HCT116 (cell line): ENCODE measurements around the gene GOLGA5. TPM values are rescaled to one million over a fixed set of nuclear protein-coding genes. Genes with fewer than 3 reads are reported as not detected.
A peak's percentile ranks its signal among the peaks of the same experiment; 100 is the strongest.

Experiments
- ATAC-seq: fragments of 200-7000 bp; cut with Tn5 transposase; 2 replicates; pipeline ENCODE4 v1.9.1; 2020; ENCODE audit warnings: mild to moderate bottlenecking, moderate library complexity
- BruUV-seq: library from RNA; stranded (reverse); fragments of 400-500 nt; replicated peaks from 2 replicates; lab custom pipeline; 2021; lab: Mats Ljungman, UMichigan
- CTCF ChIA-PET: fragments of 300-600 bp; sonication (Branson Sonifier 250); formaldehyde crosslinking; loops from one replicate; lab custom pipeline; 2021; ENCODE audit warnings: antibody characterized with exemption; lab: Charles Lee
- POLR2A ChIA-PET: fragments of 300-600, 350-600 bp; sonication (Branson Sonifier 250); formaldehyde crosslinking; loops from one replicate; lab custom pipeline; 2021; ENCODE audit warnings: antibody characterized with exemption; lab: Charles Lee
- RAD21 ChIA-PET, 2 experiments: fragments of 300-600 bp; sonication (Branson Sonifier 250); formaldehyde crosslinking; loops; one replicate each; lab custom pipeline; 2023; ENCODE audit warnings: low total read pairs in 2 of 2; ENCODE audit not compliant: uncharacterized antibody in 2 of 2, unreplicated experiment in 2 of 2, low non-redundant PET in 1 of 2; lab: Charles Lee
- DNase-seq: peaks from one replicate; pipeline ENCODE4 v3.0.0-alpha.2; 2010; ENCODE audit warnings: low read depth, low spot score
- H2AFZ ChIP-seq: fragments of 200-600 bp; shearing (Covaris generic), sonication (generic); 2 replicates; pipeline ENCODE4 v1.6.1; 2017; ENCODE audit warnings: low read depth, mixed run types, mixed read lengths, antibody characterized with exemption, low read length; ENCODE audit not compliant: poor library complexity, severe bottlenecking
- H3K27ac ChIP-seq: 2 replicates; pipeline ENCODE4 v1.5.1; 2012; ENCODE audit warnings: low read depth, low read length
- H3K27me3 ChIP-seq: fragments of 200-600 bp; sonication (generic); 2 replicates; pipeline ENCODE4 v1.6.1; 2016; ENCODE audit warnings: mixed run types, low read length, mixed read lengths; ENCODE audit not compliant: insufficient read depth
- H3K36me3 ChIP-seq, 2 experiments: fragments of 200-500 bp in 1 of 2; fragments of 200-600 bp in 1 of 2; sonication (Bioruptor generic) in 1 of 2; sonication (generic) in 1 of 2; 2 replicates each; pipeline versions ENCODE4 v1.5.1 to v1.6.1; 2014 to 2016; ENCODE audit warnings: low read length in 2 of 2, inconsistent platforms in 1 of 2, mixed read lengths in 1 of 2, mixed run types in 1 of 2; ENCODE audit not compliant: insufficient read depth in 2 of 2, control insufficient read depth in 1 of 2
- H3K4me1 ChIP-seq, 2 experiments: fragments of 200-600 bp in 1 of 2; sonication (generic) in 1 of 2; 2 replicates each; pipeline versions ENCODE4 v1.5.1 to v1.6.1; 2012 to 2017; ENCODE audit warnings: low read length in 2 of 2, inconsistent platforms in 1 of 2, mild to moderate bottlenecking in 1 of 2, mixed read lengths in 1 of 2, mixed run types in 1 of 2, moderate library complexity in 1 of 2; ENCODE audit not compliant: insufficient read depth in 2 of 2, control insufficient read depth in 1 of 2
- H3K4me2 ChIP-seq: fragments of 200-600 bp; sonication (generic); 2 replicates; pipeline ENCODE4 v1.6.1; 2017; ENCODE audit warnings: mixed run types, low read length, mixed read lengths
- H3K4me3 ChIP-seq, 2 experiments: fragments of 200-600 bp in 1 of 2; sonication (generic) in 1 of 2; replicated peaks in 1 of 2; 2 replicates each; pipeline ENCODE4 v1.5.1; 2011 to 2016; ENCODE audit warnings: low read length in 2 of 2, control low read depth in 1 of 2, low read depth in 1 of 2, mild to moderate bottlenecking in 1 of 2, mixed read lengths in 1 of 2, mixed run types in 1 of 2
- H3K79me2 ChIP-seq: fragments of 200-600 bp; sonication (generic); 2 replicates; pipeline ENCODE4 v1.6.1; 2017; ENCODE audit warnings: mild to moderate bottlenecking, mixed run types, low read length, moderate library complexity, mixed read lengths; ENCODE audit not compliant: insufficient read depth
- H3K9ac ChIP-seq: fragments of 200-600 bp; sonication (generic); 2 replicates; pipeline ENCODE4 v1.6.1; 2016; ENCODE audit warnings: low read length, mixed read lengths
- H3K9me2 ChIP-seq: fragments of 200-600 bp; sonication (generic), shearing (Covaris generic); 2 replicates; pipeline ENCODE4 v1.6.1; 2017; ENCODE audit warnings: mixed run types, mild to moderate bottlenecking, moderate library complexity; ENCODE audit not compliant: insufficient read depth
- H3K9me3 ChIP-seq, 2 experiments: fragments of 200-500 bp in 1 of 2; fragments of 200-600 bp in 1 of 2; sonication (Bioruptor generic) in 1 of 2; sonication (generic) in 1 of 2; 2 replicates each; pipeline ENCODE4 v1.6.1; 2014 to 2017; ENCODE audit warnings: low read length in 2 of 2, mixed read lengths in 2 of 2, inconsistent platforms in 1 of 2, low read depth in 1 of 2, mild to moderate bottlenecking in 1 of 2, mixed run types in 1 of 2, moderate library complexity in 1 of 2; ENCODE audit not compliant: control insufficient read depth in 1 of 2, insufficient read depth in 1 of 2
- H4K20me1 ChIP-seq: fragments of 200-600 bp; sonication (generic), shearing (Covaris generic); 2 replicates; pipeline ENCODE4 v1.6.1; 2017; ENCODE audit warnings: mixed run types, mild to moderate bottlenecking, moderate library complexity; ENCODE audit not compliant: insufficient read depth
- CEBPB ChIP-seq: IDR thresholded peaks from 2 replicates; pipeline ENCODE4 v1.6.1; 2012; ENCODE audit warnings: low read depth
- CTCF ChIP-seq, 3 experiments: fragments of 200-600 bp in 1 of 3; sonication (generic) in 1 of 3; IDR thresholded peaks in 2 of 3; conservative IDR thresholded peaks in 1 of 3; 2 replicates each; pipeline ENCODE4 v1.5.1; 2012 to 2017; ENCODE audit warnings: low read depth in 2 of 3, low read length in 2 of 3, antibody characterized with exemption in 1 of 3, borderline replicate concordance in 1 of 3, control low read depth in 1 of 3, mild to moderate bottlenecking in 1 of 3, mixed read lengths in 1 of 3, mixed run types in 1 of 3, moderate library complexity in 1 of 3; ENCODE audit not compliant: insufficient read depth in 1 of 3
- EGR1 ChIP-seq: IDR thresholded peaks from 2 replicates; pipeline ENCODE4 v1.6.1; 2012; ENCODE audit warnings: low read depth
- ELF1 ChIP-seq: IDR thresholded peaks from 2 replicates; pipeline ENCODE4 v1.6.1; 2012; ENCODE audit warnings: low read depth, borderline replicate concordance
- EZH2 ChIP-seq: fragments of 200-600 bp; sonication (generic); IDR thresholded peaks from 2 replicates; pipeline ENCODE4 v1.6.1; 2017; ENCODE audit warnings: antibody characterized with exemption, mixed run types
- EZH2phosphoT487 ChIP-seq: fragments of 200-600 bp; IDR thresholded peaks from 2 replicates; pipeline ENCODE4 v1.6.1; 2018; ENCODE audit warnings: antibody characterized with exemption, borderline replicate concordance
- FOSL1 ChIP-seq: IDR thresholded peaks from 2 replicates; pipeline ENCODE4 v1.6.1; 2012; ENCODE audit warnings: low read depth
- POLR2A ChIP-seq: IDR thresholded peaks from 2 replicates; pipeline ENCODE4 v1.7.0; 2011; ENCODE audit warnings: borderline replicate concordance; ENCODE audit not compliant: insufficient read depth, insufficient read length; ENCODE audit errors: extremely low read depth
- POLR2AphosphoS5 ChIP-seq: IDR thresholded peaks from 2 replicates; pipeline ENCODE4 v1.6.1; 2011; ENCODE audit warnings: mild to moderate bottlenecking, low read depth, low read length, moderate library complexity
- SIN3A ChIP-seq: IDR thresholded peaks from 2 replicates; pipeline ENCODE4 v1.6.1; 2012; ENCODE audit warnings: low read depth
- SRF ChIP-seq: IDR thresholded peaks from 2 replicates; pipeline ENCODE4 v1.6.1; 2012; ENCODE audit warnings: low read depth
- TCF7L2 ChIP-seq: IDR thresholded peaks from 2 replicates; pipeline ENCODE4 v1.7.0; 2011; ENCODE audit warnings: borderline replicate concordance, inconsistent platforms; ENCODE audit not compliant: insufficient read depth, insufficient read length; ENCODE audit errors: extremely low read depth
- ZBTB33 ChIP-seq: IDR thresholded peaks from 2 replicates; pipeline ENCODE4 v1.6.1; 2011; ENCODE audit warnings: mild to moderate bottlenecking, low read length, moderate library complexity; ENCODE audit not compliant: insufficient replicate concordance; ENCODE audit errors: extremely low read depth
- intact Hi-C: fragments of 100-400 bp; cut with micrococcal nuclease; formaldehyde crosslinking; loops from 2 replicates; pipeline ENCODE4 v1.10.0; 2022
- total RNA-seq: library from RNA; stranded (reverse); gene quantifications from one replicate; pipeline ENCODE4 v1.2.1, GENCODE V29; 2021; ENCODE audit not compliant: unreplicated experiment

GOLGA5 gene
- total RNA-seq, 1 experiment from 2014 or later, result 24.4 TPM

- RAD21 ChIA-PET, result no interaction called here
- no TSS peak for BruUV-seq
Observed at GRCh38 chr14:92759300-92759678, 34.8 kb upstream of the GOLGA5 start.

More at GRCh38 chr14:92759300-92759678, 34.8 kb upstream of the GOLGA5 start:
- no peak overlapping the region for H3K9ac ChIP-seq
- peak overlapping the region; percentile 54; the same call in 1 of the 2 replicates for H3K27ac ChIP-seq
- no peaks in the 10 kb centered on the region for H3K9me3 ChIP-seq
- ChIA-PET POLR2A (interaction anchor here (0.8 to 3.0 kb wide), 2 partner anchors 9 to 11 kb away, joined by 3 to 19 read pairs; partner anchors contain the start of gene LGMN), CTCF (interaction anchor here (0.9 to 1.1 kb wide), 2 partner anchors 11 to 25 kb away, joined by 3 to 5 read pairs; partner anchors contain the start of gene LGMN)
- peaks cover 10 to 41% of the 10 kb centered on the region in 2 experiments for H3K4me1 ChIP-seq
- no peak for DNase-seq
- no peaks in the 10 kb centered on the region for H3K79me2 ChIP-seq
- H3K4me3 ChIP-seq, result no peak overlapping the region; a peak in 1 of 4 replicates
- H3K4me2 ChIP-seq, result peak overlapping the region; percentile 86
- TF ChIP-seq SRF, result no peak
- no peak for TF ChIP-seq POLR2AphosphoS5
- no peak for TF ChIP-seq CEBPB
- no peak for TF ChIP-seq TCF7L2
- no peak for TF ChIP-seq CTCF (IDR thresholded peaks at IDR 0.05 in 2 of 3, conservative IDR thresholded peaks at IDR 0.05 in 1 of 3; ENCODE audit: borderline replicate concordance in 1 of 3, insufficient read depth in 1 of 3, low read depth in 2 of 3, low read length in 2 of 3)
- TF ChIP-seq SIN3A, result no peak
- TF ChIP-seq POLR2A, result no peak
- no peak for TF ChIP-seq FOSL1
- TF ChIP-seq EZH2phosphoT487, result no peak
- no peak for TF ChIP-seq EGR1
- no peak for TF ChIP-seq ELF1
- TF ChIP-seq EZH2, result no peak
- TF ChIP-seq ZBTB33, result no peak
- H4K20me1 ChIP-seq, result no peaks in the 10 kb centered on the region
- peak; percentile 63 for ATAC-seq
- intact Hi-C loops, result no loop called here
- no peaks in the 10 kb centered on the region for H3K36me3 ChIP-seq
- no peaks in the 10 kb centered on the region for H3K9me2 ChIP-seq
- H2AFZ ChIP-seq, result peak overlapping the region; percentile 2
- H3K27me3 ChIP-seq, result no peaks in the 10 kb centered on the region
